ENCODE data around the gene TMEM247.

- TF ChIP-seq CTCF (IDR thresholded peaks at IDR 0.05) (no peak), POLR2A (IDR thresholded peaks at IDR 0.05) (no peak)
Observed at GRCh38 chr2:46436800-46437199, 42.6 kb upstream of the TMEM247 start.
